Right forelimb (tissue), 1 donor: Measurements from ENCODE around the gene NDUFC1.
"Not testable (repeated sequence)": the region's sequence is repeated elsewhere in the genome, so short reads cannot be mapped to it uniquely, and the experiment has no call there.

Source experiments
- DNase-seq: peaks from one replicate; pipeline ENCODE4 v3.0.0-alpha.2; 2018

Gene NDUFC1

GRCh38 chr4:139301821-139302611, at the start of gene NDUFC1:
NDUFC1 (minus strand) TSS chr4:139302477; CDS start chr4:139295798, 6,679 bp downstream.
- peak; percentile 70 for DNase-seq

GRCh38 chr4:139337612-139338011, 35.3 kb upstream of the NDUFC1 start:
- no peak for DNase-seq

GRCh38 chr4:139333046-139333445, 30.8 kb upstream of the NDUFC1 start:
- no peak for DNase-seq

- DNase-seq: no peak
Observed at GRCh38 chr4:139331185-139331584, 28.9 kb upstream of the NDUFC1 start.

- no peak for DNase-seq
Observed at GRCh38 chr4:139330283-139330682, 28.0 kb upstream of the NDUFC1 start.

GRCh38 chr4:139329665-139330200, 27.5 kb upstream of the NDUFC1 start:
- no peak for DNase-seq

GRCh38 chr4:139324620-139325019, 22.3 kb upstream of the NDUFC1 start:
- no peak for DNase-seq

- DNase-seq: not testable (repeated sequence)
Observed at GRCh38 chr4:139322541-139322940, 20.3 kb upstream of the NDUFC1 start.

- not testable (repeated sequence) for DNase-seq
Observed at GRCh38 chr4:139322070-139322469, 19.8 kb upstream of the NDUFC1 start.

- no peak for DNase-seq
Observed at GRCh38 chr4:139319571-139319970, 17.3 kb upstream of the NDUFC1 start.

GRCh38 chr4:139317635-139318034, 15.4 kb upstream of the NDUFC1 start:
- no peak for DNase-seq

- DNase-seq: no peak
Observed at GRCh38 chr4:139316733-139317132, 14.5 kb upstream of the NDUFC1 start.

GRCh38 chr4:139315221-139315675, 13.0 kb upstream of the NDUFC1 start:
- no peak for DNase-seq

GRCh38 chr4:139314047-139314800, 11.9 kb upstream of the NDUFC1 start:
- no peak for DNase-seq

- DNase-seq: not testable (repeated sequence)
Observed at GRCh38 chr4:139313414-139313813, 11.1 kb upstream of the NDUFC1 start.

GRCh38 chr4:139312552-139313332, 10.5 kb upstream of the NDUFC1 start:
- DNase-seq: no peak

- no peak for DNase-seq
Observed at GRCh38 chr4:139311909-139312308, 9.6 kb upstream of the NDUFC1 start.

GRCh38 chr4:139304920-139305319, 2.6 kb upstream of the NDUFC1 start:
- DNase-seq: no peak

- peak; percentile 98 for DNase-seq
Observed at GRCh38 chr4:139301113-139301820, 1.0 kb downstream of the NDUFC1 start, which contains the start of gene NAA15. NAA15 (plus strand) TSS chr4:139301505; CDS start chr4:139301778, 273 bp downstream.

GRCh38 chr4:139300431-139301112, 1.7 kb downstream of the NDUFC1 start:
- DNase-seq: peak; percentile 50

- no peak for DNase-seq
Observed at GRCh38 chr4:139299536-139299935, 2.7 kb downstream of the NDUFC1 start.
